Measurements from ENCODE around the gene UBE2R2. TPM values are rescaled to one million over a fixed set of nuclear protein-coding genes. Genes with fewer than 3 reads are reported as not detected.

UBE2R2 gene
- total and polyA plus RNA-seq, 2 donors from 2014 or later, result 26.1 to 32.2 TPM

DNA sequence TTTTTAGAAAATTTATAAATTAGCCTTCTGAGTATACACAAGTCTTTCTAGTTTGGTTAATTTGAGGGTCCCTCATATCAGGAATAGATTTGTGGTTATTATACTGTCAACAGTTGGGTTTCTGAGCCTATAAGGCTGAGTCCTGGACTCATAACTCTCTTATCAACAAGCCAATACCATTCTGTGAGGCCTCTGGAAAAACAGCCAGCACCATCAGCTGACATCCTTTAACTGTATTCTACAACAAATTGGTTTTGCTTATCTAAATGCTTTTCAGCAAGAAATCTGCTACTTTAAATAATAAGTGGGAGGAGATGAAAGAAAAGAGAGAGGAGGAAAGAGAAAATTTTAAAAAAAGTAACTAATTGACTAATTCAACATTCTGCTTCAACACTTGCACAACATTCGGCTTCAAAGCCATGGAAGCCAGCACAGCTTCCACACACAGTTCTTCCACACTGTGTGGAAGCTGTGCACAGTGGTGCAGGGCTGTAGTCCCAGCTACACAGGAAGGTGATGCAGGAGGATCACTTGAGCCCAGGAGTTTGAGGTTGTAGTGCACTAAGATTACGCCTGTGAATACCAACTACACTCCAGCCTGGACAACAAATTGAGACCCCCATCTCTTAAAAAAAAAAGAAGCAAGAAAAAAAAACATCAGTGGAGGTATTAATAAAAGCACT lies 147.3 kb downstream of the UBE2R2 start:
- no peak for TF ChIP-seq CTCF (IDR thresholded peaks at IDR 0.05; ENCODE audit: borderline replicate concordance, extremely low read depth, insufficient read depth)
- intact Hi-C loops (cut with DNase I), result no loop called here
- Histone ChIP-seq H3K9ac (ENCODE audit: low read length in 3 of 3) (no peak overlapping the region), H3K36me3 (ENCODE audit: control insufficient read depth in 2 of 3, insufficient read depth in 3 of 3, low read length in 3 of 3) (peaks cover 0 to 3% (median 0%) of the 10 kb centered on the region in 3 donors), H3K27ac (ENCODE audit: low read depth in 2 of 2, low read length in 2 of 2) (no peak overlapping the region), H3K4me3 (ENCODE audit: low read length in 3 of 3) (no peak overlapping the region), H3K4me1 (ENCODE audit: control insufficient read depth in 2 of 3, insufficient read depth in 2 of 3, low read depth in 1 of 3, low read length in 3 of 3) (no peaks in the 10 kb centered on the region), H3K9me3 (ENCODE audit: control insufficient read depth in 2 of 3, insufficient read depth in 1 of 3, low read length in 3 of 3) (no peaks in the 10 kb centered on the region), H3K27me3 (ENCODE audit: control insufficient read depth, insufficient read depth, low read length) (no peaks in the 10 kb centered on the region)
- FAIRE-seq, result no peak
- DNase-seq, result no peak

Other genes starting within 250 kb of the UBE2R2 start
- 0.79 TPM for gene PRSS3, start 21.6 kb upstream of the UBE2R2 start, total RNA-seq
- 2.8 TPM for gene PRSS3, start 21.6 kb upstream of the UBE2R2 start, polyA plus RNA-seq (ENCODE audit: insufficient read depth, low read depth, low replicate concordance)
- 33.1 TPM for gene UBAP2, start 231.7 kb downstream of the UBE2R2 start, total RNA-seq
- 11.0 TPM for gene UBAP2, start 231.7 kb downstream of the UBE2R2 start, polyA plus RNA-seq (ENCODE audit: insufficient read depth, low read depth, low replicate concordance)

Measured in kidney (tissue), 14 donors.